H1 (cell line): ENCODE results near the gene TK2. TPM values are rescaled to one million over a fixed set of nuclear protein-coding genes. Genes with fewer than 3 reads are reported as not detected.
"Not testable (repeated sequence)": the region's sequence is repeated elsewhere in the genome, so short reads cannot be mapped to it uniquely, and the experiment has no call there.

Source experiments
- CTCF ChIA-PET: fragments of 300-600 bp; sonication (Branson Sonifier 250); formaldehyde crosslinking; loops from one replicate; lab custom pipeline; 2021; ENCODE audit not compliant: partially characterized antibody; lab: Charles Lee
- POLR2A ChIA-PET: fragments of 300-600 bp; sonication (Branson Sonifier 250); formaldehyde crosslinking; loops from one replicate; lab custom pipeline; 2021; ENCODE audit warnings: inconsistent platforms; ENCODE audit not compliant: partially characterized antibody; lab: Charles Lee
- DNase-seq, 2 experiments: peaks; one replicate each; pipeline versions ENCODE4 v3.0.0 to v3.0.0-alpha.2; 2010 to 2022; ENCODE audit warnings: low spot score in 2 of 2, low read depth in 1 of 2, mixed read lengths in 1 of 2
- FAIRE-seq: peaks from 2 replicates; lab custom pipeline; 2011; peaks lifted over from hg19 to GRCh38; lab: Jason Lieb, UNC
- H2AFZ ChIP-seq: 2 replicates; pipeline ENCODE4 v1.8.1; 2012; ENCODE audit warnings: low read length, inconsistent platforms
- H2AK5ac ChIP-seq: 2 replicates; pipeline ENCODE4 v1.6.1; 2013; ENCODE audit warnings: low read depth, low read length
- H2BK120ac ChIP-seq: replicated peaks from 2 replicates; pipeline ENCODE3; 2013; ENCODE audit warnings: low read depth, low read length, inconsistent platforms
- H2BK12ac ChIP-seq: 2 replicates; pipeline ENCODE4 v1.6.1; 2013; ENCODE audit warnings: low read depth, low read length
- H2BK15ac ChIP-seq: 2 replicates; pipeline ENCODE4 v1.6.1; 2013; ENCODE audit warnings: low read length
- H2BK20ac ChIP-seq: 2 replicates; pipeline ENCODE4 v1.6.1; 2013; ENCODE audit warnings: low read length
- H2BK5ac ChIP-seq: 2 replicates; pipeline ENCODE4 v1.6.1; 2013; ENCODE audit warnings: low read depth, low read length
- H3K14ac ChIP-seq: 2 replicates; pipeline ENCODE4 v1.6.1; 2013; ENCODE audit warnings: inconsistent platforms; ENCODE audit not compliant: insufficient read length
- H3K18ac ChIP-seq: 2 replicates; pipeline ENCODE4 v1.6.1; 2013; ENCODE audit warnings: low read length; ENCODE audit errors: extremely low read depth
- H3K23ac ChIP-seq: 2 replicates; pipeline ENCODE4 v1.6.1; 2013; ENCODE audit warnings: inconsistent platforms; ENCODE audit not compliant: insufficient read length
- H3K23me2 ChIP-seq: 2 replicates; pipeline ENCODE4 v1.6.1; 2013; ENCODE audit warnings: low read depth, low read length
- H3K27ac ChIP-seq: 2 replicates; pipeline ENCODE4 v1.6.1; 2011; ENCODE audit warnings: low read depth, low read length, inconsistent platforms
- H3K27me3 ChIP-seq, 4 experiments: replicated peaks in 1 of 4; 1 replicate in 1 of 4; 2 replicates in 3 of 4; pipeline versions ENCODE4 v1.6.1 to v1.8.1; 2011 to 2013; ENCODE audit warnings: low read length in 3 of 4, mild to moderate bottlenecking in 3 of 4, inconsistent platforms in 2 of 4, mixed read lengths in 2 of 4, moderate library complexity in 1 of 4; ENCODE audit not compliant: control insufficient read depth in 3 of 4, insufficient read depth in 3 of 4; ENCODE audit errors: extremely low read depth in 1 of 4
- H3K36me3 ChIP-seq, 4 experiments: 2 replicates each; pipeline versions ENCODE4 v1.6.1 to v1.8.1; 2011 to 2013; ENCODE audit warnings: mild to moderate bottlenecking in 4 of 4, low read length in 3 of 4, moderate library complexity in 2 of 4, control low read depth in 1 of 4, inconsistent platforms in 1 of 4; ENCODE audit not compliant: insufficient read depth in 4 of 4, control insufficient read depth in 2 of 4
- H3K4ac ChIP-seq: replicated peaks from 2 replicates; pipeline ENCODE3; 2013; ENCODE audit warnings: low read length, low read depth, mixed read lengths, inconsistent platforms; ENCODE audit not compliant: insufficient read length
- H3K4me1 ChIP-seq, 4 experiments: replicated peaks in 1 of 4; 1 replicate in 1 of 4; 2 replicates in 3 of 4; pipeline versions ENCODE4 v1.6.1 to v1.8.1; 2011 to 2013; ENCODE audit warnings: low read length in 3 of 4, inconsistent platforms in 2 of 4, mixed read lengths in 1 of 4; ENCODE audit not compliant: insufficient read depth in 4 of 4, control insufficient read depth in 3 of 4
- H3K4me2 ChIP-seq, 2 experiments: 2 replicates each; pipeline versions ENCODE4 v1.6.1 to v1.8.1; 2011 to 2013; ENCODE audit warnings: low read depth in 2 of 2, low read length in 2 of 2, control low read depth in 1 of 2, inconsistent platforms in 1 of 2, mild to moderate bottlenecking in 1 of 2; ENCODE audit not compliant: insufficient read depth in 1 of 2
- H3K4me3 ChIP-seq, 4 experiments: fragments of 200-600, 300-600 bp in 1 of 4; sonication (generic), shearing (Covaris generic), sonication (Bioruptor Twin) in 1 of 4; 2 replicates each; pipeline versions ENCODE4 v1.5.1 to v1.8.1; 2011 to 2016; ENCODE audit warnings: low read length in 4 of 4, low read depth in 3 of 4, control low read depth in 2 of 4, inconsistent platforms in 2 of 4, mild to moderate bottlenecking in 2 of 4, mixed read lengths in 1 of 4, moderate library complexity in 1 of 4; ENCODE audit not compliant: insufficient read depth in 2 of 4; ENCODE audit errors: extremely low read depth in 1 of 4
- H3K56ac ChIP-seq: replicated peaks from 2 replicates; pipeline ENCODE3; 2013; ENCODE audit warnings: low read depth, mild to moderate bottlenecking, mixed read lengths, low read length, inconsistent platforms; ENCODE audit not compliant: insufficient read length
- H3K79me1 ChIP-seq: 2 replicates; pipeline ENCODE4 v1.6.1; 2013; ENCODE audit warnings: low read depth, low read length, control low read depth
- H3K79me2 ChIP-seq, 2 experiments: 2 replicates each; pipeline versions ENCODE4 v1.6.1 to v1.8.1; 2012 to 2013; ENCODE audit warnings: low read length in 2 of 2, mild to moderate bottlenecking in 2 of 2, inconsistent platforms in 1 of 2; ENCODE audit not compliant: insufficient read depth in 2 of 2, control insufficient read depth in 1 of 2
- H3K9ac ChIP-seq, 4 experiments: replicated peaks in 1 of 4; 1 replicate in 1 of 4; 2 replicates in 3 of 4; pipeline versions ENCODE4 v1.6.1 to v1.8.1; 2011 to 2013; ENCODE audit warnings: low read depth in 3 of 4, low read length in 3 of 4, control low read depth in 2 of 4, mild to moderate bottlenecking in 2 of 4, moderate library complexity in 2 of 4, inconsistent platforms in 1 of 4; ENCODE audit errors: extremely low read depth in 1 of 4
- H3K9me3 ChIP-seq, 2 experiments: 2 replicates each; pipeline versions ENCODE4 v1.6.1 to v1.8.1; 2012 to 2013; ENCODE audit warnings: mild to moderate bottlenecking in 2 of 2, moderate library complexity in 2 of 2, control low read depth in 1 of 2, inconsistent platforms in 1 of 2, low read depth in 1 of 2, low read length in 1 of 2, mixed read lengths in 1 of 2; ENCODE audit not compliant: insufficient read depth in 2 of 2
- H4K20me1 ChIP-seq, 2 experiments: replicated peaks in 1 of 2; 2 replicates each; pipeline versions ENCODE3 to v1.8.1; 2011 to 2013; ENCODE audit warnings: inconsistent platforms in 2 of 2, low read length in 2 of 2, mild to moderate bottlenecking in 1 of 2; ENCODE audit not compliant: insufficient read depth in 2 of 2, control insufficient read depth in 1 of 2
- H4K5ac ChIP-seq: 2 replicates; pipeline ENCODE4 v1.6.1; 2013; ENCODE audit warnings: low read length, low read depth, mixed read lengths, inconsistent platforms; ENCODE audit not compliant: insufficient read length
- H4K8ac ChIP-seq: 2 replicates; pipeline ENCODE4 v1.8.0; 2013; ENCODE audit warnings: mild to moderate bottlenecking, moderate library complexity, low read length, inconsistent platforms; ENCODE audit not compliant: insufficient read depth; ENCODE audit errors: extremely low read depth
- H4K91ac ChIP-seq: replicated peaks from 2 replicates; pipeline ENCODE3; 2013; ENCODE audit warnings: low read length, mixed read lengths, inconsistent platforms; ENCODE audit not compliant: insufficient read length
- WGBS, 2 experiments: shearing (Covaris generic) in 1 of 2; methylation state at CpG; one replicate each; pipeline versions ENCODE4 v1.1.6 to v1.1.7; 2013 to 2015; ENCODE audit warnings: low lambda C conversion rate in 2 of 2, mixed read lengths in 2 of 2, inconsistent platforms in 1 of 2, low coverage in 1 of 2, missing lambda C conversion rate in 1 of 2; ENCODE audit not compliant: insufficient replicate concordance in 2 of 2, insufficient coverage in 1 of 2, insufficient read length in 1 of 2; ENCODE audit errors: extremely low coverage in 1 of 2, missing lambda C conversion rate in 1 of 2; 5-methylcytosine and 5-hydroxymethylcytosine counted together
- polyA plus RNA-seq, 7 experiments: library from polyadenylated mRNA; depleted of rRNA in 3 of 7; stranded (reverse) in 5 of 7; unstranded in 2 of 7; fragments of >200 nt in 5 of 7; fragments of 200-250 nt in 2 of 7; gene quantifications; 1 replicate in 5 of 7; 2 replicates in 1 of 7; 4 replicates in 1 of 7; pipeline versions ENCODE4 v1.2.1 to v1.2.3, GENCODE V29; 2011 to 2013; ENCODE audit warnings: missing spikeins in 2 of 7, mixed read lengths in 2 of 7
- total RNA-seq: library from RNA; stranded (reverse); fragmentation: NEBNext Ultra II Directional; extraction: Animal tissue kit (Norgen Biotek cat#: 25700); gene quantifications from 2 replicates; pipeline ENCODE4 v1.2.1, GENCODE V29; 2021

TK2 gene
- total and polyA plus RNA-seq, 2 of the 8 experiments (the other 6 are each of a cell fraction or from before 2014, with no cell fraction given) = 2.7 to 3.6 TPM

DNA sequence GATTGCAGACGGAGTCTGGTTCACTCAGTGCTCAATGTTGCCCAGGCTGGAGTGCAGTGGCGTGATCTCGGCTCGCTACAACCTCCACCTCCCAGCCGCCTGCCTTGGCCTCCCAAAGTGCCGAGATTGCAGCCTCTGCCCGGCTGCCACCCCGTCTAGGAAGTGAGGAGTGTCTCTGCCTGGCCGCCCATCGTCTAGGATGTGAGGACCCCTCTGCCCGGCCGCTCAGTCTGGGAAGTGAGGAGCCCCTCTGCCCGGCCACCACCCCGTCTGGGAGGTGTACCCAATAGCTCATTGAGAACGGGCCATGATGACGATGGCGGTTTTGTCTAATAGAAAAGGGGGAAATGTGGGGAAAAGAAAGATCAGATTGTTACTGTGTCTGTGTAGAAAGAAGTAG, 35.5 kb downstream of the TK2 start:
- H4K8ac ChIP-seq, H2AFZ ChIP-seq, H3K14ac ChIP-seq, DNase-seq, CTCF ChIA-PET, H3K9me3 ChIP-seq, POLR2A ChIA-PET, H2BK5ac ChIP-seq, H3K23ac ChIP-seq, H3K56ac ChIP-seq, H2BK120ac ChIP-seq, H3K4me2 ChIP-seq, H3K79me2 ChIP-seq, H3K27ac ChIP-seq, H2BK20ac ChIP-seq, H3K27me3 ChIP-seq, H3K23me2 ChIP-seq, H3K4ac ChIP-seq, FAIRE-seq, H4K91ac ChIP-seq, H3K18ac ChIP-seq, H2AK5ac ChIP-seq, H2BK12ac ChIP-seq, H4K20me1 ChIP-seq, H4K5ac ChIP-seq, H3K9ac ChIP-seq, H2BK15ac ChIP-seq, H3K36me3 ChIP-seq, H3K4me3 ChIP-seq, H3K79me1 ChIP-seq: not testable (repeated sequence)
- H3K4me1 ChIP-seq = peaks cover 8 to 27% (median 15%) of the 10 kb centered on the region in 4 experiments; a peak in 6 of 7 replicates
- WGBS, 2 experiments = 86% methylated on average over 11 of the region's 17 CpGs; no CpG with 5 or more reads in 1 of the 2 experiments
